Heart left ventricle (tissue), 13 donors: Measurements from ENCODE around the gene CLDN18.

Source experiments
- POLR2A ChIP-seq, 2 donors: fragments of 450-650 bp; IDR thresholded peaks; one replicate each; pipeline ENCODE4 v1.6.1; 2017; ENCODE audit warnings: antibody characterized with exemption in 2 of 2, mild to moderate bottlenecking in 2 of 2, moderate library complexity in 2 of 2
- TF ChIP-seq, protein P1 (sequence below), 12 donors: fragments of 200-600 bp; sonication (generic) in 4 of 12; IDR thresholded peaks; one replicate each; pipeline versions ENCODE4 v1.5.0 to v1.8.0; 2018 to 2022; ENCODE audit warnings: antibody characterized with exemption in 12 of 12, mild to moderate bottlenecking in 5 of 12
- donor health status: ischemic (EF 13 %, LVEDD 7.1; RV severe dilation, severe dysfunction).
- donor health status: DM: no; HTN: yes; CAD: no.
- donor health status: DM: no; HTN: no; CAD: no.
- donor health status: ischemic (EF 25% LVEDD 6.9; RV normal size, moderate dysfunction).
- donor health status: ischemic (EF 25% LVEDD 5.7; RV mildly dilated, moderate dysfunction).
- donor health status: ischemic (EF 35%, LVEDD 5.7; RV mildly dilated, moderate dysfunction).
- donor health status: nonischemic (EF 11% LVEDD 7.7; RV severe dilation, severe dysfunction).
- donor health status: DM: yes; HTN: yes; CAD: no.
- donor health status: PGD.
- donor health status: ischemic (EF 29% LVEDD 5.4; RV normal size, mild dysfunction).
- donor health status: nonischemic (EF 23%, LVEDD 6.1; RV moderate dilation, normal function).

DNA sequence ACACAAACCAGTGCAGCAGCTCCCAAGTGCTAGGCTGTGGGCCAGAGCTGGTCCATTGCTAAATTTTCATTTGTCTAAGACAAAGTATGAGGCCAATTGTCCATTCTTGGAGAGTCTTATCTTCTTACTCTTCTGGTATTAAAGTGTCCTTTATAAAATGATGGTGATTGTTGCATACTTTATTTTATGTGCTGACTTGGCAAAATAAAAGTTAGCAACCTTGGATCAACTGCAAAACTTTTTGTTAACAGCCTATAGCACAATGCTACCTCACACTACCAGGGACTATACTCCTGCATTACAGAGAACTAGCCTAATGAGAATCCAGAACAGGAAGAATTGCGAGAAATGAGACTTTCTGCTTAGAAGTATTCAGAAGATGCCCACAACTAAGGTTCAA lies 44.1 kb downstream of the CLDN18 start:
- TF ChIP-seq POLR2A (IDR thresholded peaks at IDR 0.05) = no peak
- TF ChIP-seq, protein P1, sequence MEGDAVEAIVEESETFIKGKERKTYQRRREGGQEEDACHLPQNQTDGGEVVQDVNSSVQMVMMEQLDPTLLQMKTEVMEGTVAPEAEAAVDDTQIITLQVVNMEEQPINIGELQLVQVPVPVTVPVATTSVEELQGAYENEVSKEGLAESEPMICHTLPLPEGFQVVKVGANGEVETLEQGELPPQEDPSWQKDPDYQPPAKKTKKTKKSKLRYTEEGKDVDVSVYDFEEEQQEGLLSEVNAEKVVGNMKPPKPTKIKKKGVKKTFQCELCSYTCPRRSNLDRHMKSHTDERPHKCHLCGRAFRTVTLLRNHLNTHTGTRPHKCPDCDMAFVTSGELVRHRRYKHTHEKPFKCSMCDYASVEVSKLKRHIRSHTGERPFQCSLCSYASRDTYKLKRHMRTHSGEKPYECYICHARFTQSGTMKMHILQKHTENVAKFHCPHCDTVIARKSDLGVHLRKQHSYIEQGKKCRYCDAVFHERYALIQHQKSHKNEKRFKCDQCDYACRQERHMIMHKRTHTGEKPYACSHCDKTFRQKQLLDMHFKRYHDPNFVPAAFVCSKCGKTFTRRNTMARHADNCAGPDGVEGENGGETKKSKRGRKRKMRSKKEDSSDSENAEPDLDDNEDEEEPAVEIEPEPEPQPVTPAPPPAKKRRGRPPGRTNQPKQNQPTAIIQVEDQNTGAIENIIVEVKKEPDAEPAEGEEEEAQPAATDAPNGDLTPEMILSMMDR (IDR thresholded peaks at IDR 0.05) = no peak
